GM19238 (cell line): ENCODE data around the gene PEX14.

ENCODE experiments used
- DNase-seq: peaks from one replicate; pipeline ENCODE4 v3.0.0; 2011; ENCODE audit warnings: low spot score; ENCODE audit not compliant: insufficient read length

The PEX14 gene

DNA sequence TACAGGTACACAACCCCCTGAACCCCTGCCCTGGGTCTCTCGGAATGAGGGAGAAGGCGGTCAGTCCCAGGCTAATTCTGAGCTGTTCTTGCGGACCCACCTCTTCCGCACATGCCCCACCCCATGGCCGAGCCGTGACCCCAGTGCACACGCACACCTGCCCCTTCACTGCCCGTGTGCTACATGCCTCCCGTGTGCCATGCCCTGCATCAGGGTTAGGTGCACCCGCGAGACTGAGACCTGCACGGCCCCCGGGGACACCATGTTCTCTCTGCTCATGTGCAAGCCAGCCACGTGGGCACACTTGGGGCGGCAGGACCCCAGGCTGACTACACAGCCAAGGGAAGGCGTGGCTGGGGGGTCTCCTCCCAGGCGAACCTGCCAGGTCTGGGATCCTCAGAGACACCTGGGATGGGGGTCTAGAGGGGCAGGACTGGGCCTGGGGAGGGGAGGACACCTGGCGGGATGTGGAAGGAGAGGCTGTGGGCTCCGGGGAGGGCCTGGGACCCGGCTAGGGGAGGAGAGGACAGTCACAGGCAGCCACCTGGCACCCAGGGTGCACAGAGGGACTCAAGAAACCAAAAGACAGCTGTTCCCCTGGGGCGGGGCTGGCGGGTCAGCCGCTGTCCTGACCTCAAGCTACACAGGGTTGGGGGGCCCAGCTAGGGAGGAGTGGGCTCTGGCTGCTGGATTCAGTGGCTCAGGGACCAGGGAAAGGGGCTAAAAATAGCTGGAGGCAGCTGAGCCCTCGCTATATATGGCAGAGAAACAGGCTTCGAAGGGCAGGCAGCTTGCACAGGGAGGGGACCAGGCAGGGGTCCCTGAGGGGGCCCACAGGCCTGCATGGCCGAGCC lies 188.3 kb downstream of the PEX14 start:
- no peak for DNase-seq

DNA sequence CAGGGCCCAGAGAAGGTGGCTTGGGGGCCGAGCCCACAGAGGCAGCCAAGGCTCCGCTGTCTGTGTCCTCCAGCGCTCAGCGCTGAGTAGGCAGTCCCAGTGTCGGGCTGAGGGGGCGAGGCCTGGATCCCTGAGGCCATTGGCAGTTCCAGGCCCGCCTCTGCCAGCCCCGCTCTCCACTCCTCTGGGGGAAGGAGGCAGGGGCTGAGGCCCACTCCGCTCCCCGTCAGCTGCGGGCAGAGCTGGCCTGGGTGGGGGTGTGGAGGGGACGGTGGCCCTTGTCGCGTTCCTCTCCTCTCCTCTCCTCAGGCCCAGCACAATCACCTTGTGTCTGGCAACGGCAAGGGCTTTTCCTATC lies 188.9 kb downstream of the PEX14 start:
- no peak for DNase-seq

DNA sequence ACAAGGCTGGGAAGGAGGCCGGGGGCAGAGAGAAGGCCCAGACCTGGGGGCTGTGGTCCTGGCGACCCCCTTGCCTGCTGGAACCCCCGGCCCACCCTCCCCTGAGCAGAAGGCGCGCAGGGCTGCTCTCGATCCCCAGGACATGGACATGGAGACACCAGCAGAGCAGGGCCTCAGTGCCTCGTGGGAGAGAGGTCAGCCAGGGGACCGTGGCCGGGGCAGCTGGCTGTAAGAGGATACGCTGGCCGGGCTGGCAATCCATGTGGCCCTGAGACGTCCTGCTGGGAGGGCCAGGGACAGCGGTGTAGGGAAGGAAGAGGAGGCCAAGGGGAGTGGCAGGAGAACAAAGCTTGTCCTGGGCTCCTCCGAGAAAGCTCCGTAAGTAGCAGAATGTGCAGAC lies 189.5 kb downstream of the PEX14 start:
- DNase-seq = no peak

DNA sequence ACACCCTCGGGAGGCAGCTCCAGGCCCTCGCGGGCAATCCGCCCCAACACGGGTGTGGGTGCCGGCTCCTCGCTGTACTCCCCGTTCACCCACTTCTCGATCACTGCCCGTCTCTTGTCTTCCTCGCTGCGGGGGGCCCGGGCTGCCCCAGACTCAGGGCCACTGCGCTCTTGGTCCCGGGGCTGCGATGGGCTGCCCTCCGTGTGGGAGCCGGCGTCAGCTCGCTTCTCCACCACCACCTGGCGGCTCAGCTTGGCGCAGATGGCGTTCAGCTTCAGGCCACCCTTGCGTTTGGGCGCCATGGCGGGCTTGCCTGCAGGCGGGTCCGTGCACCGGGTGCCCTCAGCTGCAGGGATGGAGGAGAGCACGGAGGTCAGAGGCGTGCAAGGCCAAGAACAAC lies 190.5 kb downstream of the PEX14 start:
- DNase-seq = no peak

DNA sequence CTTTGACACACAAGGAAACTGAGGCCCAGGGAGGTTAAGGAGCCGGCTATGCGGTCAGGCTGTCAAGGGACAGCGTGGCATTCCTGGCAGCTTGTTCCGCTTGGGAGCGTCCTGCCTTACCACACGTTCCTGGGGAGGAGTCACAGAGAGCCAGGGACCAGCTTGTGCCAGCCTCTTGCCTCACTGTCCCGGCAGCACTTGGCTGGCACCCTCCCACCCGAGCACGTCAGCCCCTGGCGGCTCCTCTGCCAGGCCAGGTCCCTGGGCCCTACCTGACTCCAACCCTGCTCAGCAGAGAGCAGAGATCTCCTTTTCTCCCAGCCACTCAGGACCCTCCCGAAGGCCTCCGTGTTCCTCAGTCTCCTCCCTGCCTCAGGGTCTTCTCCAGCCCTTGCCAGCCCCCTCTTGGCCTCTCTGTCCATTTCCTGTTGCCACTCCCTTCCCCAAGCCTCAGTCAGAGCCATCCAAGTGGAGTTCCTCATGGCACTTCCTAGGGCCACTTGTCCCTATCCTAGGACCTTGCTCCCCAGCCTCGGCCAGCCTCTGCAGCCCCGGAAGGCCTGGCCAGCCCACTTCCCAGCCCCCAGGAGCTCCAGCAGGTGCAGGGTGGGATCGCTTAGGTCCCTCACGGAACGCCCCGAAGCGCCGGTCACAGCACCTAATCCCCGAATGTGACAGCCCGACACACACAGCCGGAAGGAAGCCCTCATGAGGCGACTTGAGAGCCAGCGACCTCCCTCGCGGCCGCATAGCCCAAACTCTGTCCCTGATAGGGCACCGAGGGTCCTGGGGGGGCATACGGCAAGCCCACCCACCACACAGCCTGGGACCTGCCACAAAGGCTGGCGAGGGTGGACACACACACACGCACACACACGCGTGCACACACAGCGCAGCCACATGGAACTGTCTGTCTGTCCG lies 191.4 kb downstream of the PEX14 start:
- DNase-seq = no peak

DNA sequence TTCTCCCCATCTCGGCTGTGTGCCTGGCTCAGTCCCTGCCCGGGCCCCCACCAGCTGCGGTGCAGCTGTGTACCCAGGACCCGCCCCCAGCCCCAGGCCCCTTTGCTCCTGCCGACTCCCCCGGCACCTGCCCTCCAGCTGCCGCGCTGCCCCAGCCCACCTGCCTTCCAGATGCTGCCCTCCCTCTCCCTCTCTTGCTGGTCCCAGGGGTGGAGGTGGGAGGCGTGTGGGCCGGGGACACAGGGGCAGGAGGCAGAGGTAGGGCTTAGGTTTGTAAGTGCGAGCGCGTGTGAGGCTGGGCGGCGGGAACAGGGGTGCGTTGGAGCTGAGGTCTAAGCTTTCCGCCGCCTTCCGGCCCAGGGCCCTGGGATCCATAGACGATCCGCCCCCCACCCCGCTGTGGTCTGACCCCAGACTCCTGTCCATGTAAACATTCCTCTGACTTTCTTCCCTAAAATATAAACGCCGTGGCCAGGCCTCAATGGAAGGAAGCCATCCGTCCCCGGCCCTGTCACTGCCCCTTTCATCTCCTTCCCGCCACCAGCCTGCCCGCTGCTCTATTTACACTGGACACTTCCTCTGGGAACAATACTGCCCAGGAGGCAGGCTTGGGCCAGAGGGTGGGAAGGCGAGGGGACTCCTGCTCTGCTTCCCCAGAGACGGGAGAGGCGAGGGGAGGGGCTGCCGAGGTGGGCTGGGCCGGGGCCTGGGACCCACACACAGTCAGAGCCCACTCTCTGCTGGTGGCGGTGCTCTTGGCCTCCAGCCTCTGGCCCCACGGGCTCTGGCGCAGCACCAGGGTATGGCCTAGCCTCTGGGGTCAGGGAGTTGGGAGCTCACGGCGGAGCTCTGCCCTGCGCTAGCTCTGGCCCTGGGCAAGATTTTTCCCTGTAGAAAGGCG lies 193.4 kb downstream of the PEX14 start:
- DNase-seq = no peak

DNA sequence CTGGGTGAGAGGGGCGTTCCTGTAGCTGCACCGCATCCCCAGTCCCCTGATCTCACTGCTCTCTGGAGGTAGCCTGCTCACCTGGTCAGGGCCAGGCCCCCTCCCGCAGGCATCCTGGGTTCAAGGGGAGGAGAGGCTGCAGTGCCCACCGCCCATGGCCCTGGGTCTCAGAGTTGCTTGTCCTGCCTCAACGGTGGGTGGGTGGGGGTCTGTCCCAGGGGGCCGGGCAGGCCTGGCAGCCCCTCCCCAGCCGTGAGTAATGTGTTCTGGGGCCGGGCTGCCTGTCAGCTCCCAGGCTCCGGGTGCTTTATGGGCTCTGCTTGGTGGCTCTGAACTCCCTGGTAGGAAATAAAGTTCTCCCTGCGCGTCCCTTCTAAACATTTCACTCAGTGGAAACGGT lies 194.8 kb downstream of the PEX14 start:
- DNase-seq = no peak

DNA sequence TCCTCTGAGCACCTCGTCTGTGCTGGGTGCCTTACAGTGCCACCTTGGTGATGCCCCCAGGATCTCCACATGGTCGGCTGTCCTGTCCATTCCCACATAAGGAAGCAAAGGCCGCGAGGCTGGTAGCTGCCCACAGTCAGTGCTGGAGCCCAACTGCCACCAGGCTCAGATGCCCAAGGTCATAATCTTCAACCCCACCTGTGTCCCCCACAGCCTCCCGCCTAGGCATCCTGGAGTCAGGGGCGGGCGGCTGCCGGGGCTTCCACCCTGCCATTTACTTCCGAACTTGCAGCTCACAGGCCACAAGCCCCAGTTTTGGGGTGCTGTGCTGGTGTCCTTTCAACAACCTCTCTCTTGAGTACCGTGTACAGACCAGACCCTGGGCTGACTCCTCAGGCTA lies 195.4 kb downstream of the PEX14 start:
- DNase-seq = no peak

DNA sequence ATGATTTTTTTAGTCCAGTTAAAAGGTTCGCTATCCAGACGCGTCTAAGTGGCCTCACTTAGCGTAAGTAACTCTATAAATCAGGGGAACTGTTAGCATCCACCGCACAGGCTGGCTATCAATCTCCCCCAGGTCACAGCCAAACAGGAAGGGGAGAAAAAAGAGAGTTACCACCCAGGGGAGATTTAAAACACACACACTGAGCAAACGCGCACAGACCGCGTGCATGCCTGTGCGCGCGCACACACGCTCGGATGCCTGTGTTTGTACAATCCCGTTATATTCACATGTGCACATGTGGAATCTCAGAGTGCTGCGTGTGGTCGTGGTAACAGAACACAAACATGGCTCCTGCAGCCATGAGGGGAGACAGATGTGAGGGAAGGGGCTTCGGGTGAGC lies 196.3 kb downstream of the PEX14 start:
- no peak for DNase-seq

DNA sequence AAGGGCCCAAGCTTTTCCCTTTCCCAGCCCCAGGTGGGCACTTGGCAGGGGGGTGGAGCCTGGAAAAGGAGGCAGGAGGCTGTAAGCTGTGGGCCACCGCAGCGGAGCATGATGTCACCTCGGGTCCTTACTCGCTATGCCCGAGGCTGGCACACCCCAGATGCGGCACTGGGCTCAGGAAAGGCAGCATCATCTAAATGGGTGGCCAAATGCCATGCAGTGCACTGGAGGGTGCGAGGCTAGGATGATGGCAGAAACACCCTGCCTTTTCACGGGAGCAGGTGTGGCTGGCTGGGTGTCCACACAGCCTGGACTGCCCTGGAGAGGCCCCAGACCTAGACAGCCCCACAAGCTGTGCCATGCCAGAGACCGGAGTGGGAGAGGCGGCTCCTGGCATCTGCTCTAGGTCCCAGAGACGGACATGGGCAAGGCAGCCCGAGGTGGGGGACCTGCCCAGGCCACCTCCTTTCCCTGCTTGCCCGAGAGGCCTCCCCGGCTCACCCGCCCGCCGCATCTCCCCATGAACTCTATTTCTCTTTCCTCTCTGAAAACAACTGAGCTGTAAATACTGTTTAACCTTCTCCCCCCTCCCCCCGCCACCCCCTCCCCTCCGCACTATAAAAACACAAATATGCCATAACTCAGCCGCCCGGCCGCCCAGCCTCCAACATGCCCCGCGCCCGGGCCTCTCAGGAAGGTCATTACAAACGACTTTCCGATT lies 197.0 kb downstream of the PEX14 start:
- no peak for DNase-seq

DNA sequence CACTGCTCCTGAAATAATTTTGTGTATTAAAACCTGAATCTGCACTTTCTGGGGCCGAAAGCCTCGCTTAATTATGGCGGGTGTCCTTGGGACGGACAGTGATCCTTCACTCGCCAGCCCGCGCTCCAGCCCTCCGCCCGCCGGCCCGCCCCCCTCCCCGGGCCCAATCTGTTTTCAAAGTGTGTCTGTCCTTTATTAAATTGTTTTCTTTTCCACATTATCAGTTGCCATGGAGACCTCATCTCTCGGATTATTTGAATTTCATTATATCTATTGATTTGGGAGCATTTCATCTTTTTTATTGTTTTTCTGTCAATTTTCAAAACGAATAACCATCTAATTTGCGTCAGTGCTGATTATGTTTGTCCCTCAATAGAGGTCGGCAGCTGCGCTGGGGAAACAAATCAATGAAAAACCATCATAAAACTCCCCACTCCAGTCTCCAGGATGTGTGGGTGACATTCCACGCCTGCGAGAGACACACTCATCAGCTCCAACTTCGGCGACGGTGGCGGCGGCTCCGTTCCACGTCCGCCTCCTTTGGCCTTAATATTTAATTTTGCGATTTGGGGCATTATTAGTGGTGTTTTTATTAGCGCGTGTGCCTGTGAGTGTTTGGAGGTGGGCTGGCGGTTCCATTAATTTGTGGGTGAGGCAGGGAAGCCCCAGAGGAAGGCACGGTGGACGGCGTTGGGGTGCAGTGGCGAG lies 197.7 kb downstream of the PEX14 start:
- no peak for DNase-seq

DNA sequence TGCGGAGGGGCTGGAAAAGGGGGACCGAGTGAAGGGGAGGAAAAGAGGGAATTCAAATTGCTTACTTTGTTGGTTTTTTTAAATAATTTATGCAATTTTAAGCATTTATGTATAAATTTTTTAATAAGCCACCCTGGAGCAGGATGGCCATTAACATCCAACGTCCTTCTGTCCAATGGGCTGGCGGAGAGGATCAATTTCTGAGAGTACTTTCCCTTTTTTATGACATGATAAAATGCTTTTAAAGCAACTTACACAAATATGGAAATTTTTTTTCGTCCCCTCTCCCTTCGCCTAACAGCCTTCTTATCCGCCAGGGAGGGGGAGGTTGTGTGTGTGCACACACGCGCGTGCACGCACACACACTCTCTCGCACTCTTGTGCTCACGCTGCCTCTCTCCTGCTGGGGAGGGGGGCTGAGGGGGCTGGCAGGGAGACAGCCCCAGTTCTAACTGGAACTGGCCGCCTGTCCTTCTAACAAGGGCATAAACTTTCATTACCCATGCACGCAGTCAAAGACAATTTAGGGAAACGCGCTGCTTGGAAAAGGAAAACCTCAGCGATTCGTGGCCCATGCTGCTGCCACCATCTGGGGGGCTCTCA lies 198.5 kb downstream of the PEX14 start:
- DNase-seq = no peak

DNA sequence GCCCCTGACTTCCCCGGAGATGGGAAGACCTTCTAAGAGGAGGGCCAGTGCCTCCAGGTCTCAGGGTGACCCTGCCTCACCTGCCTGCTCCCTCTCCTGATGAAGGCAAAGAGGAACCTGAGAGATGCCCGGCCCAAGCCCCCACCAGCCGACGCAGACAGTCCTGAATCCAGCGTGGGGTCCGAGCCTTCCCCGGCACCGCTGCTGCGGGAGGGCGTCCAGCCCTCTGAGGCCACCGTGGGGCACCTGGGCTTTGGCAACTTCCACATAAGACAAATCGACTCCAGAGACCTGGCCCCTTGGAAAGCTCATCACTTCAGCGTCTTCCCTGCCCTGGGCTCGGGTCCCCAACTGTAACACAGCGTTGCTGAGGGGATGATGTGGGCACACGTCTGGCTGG lies 199.5 kb downstream of the PEX14 start:
- DNase-seq = no peak

DNA sequence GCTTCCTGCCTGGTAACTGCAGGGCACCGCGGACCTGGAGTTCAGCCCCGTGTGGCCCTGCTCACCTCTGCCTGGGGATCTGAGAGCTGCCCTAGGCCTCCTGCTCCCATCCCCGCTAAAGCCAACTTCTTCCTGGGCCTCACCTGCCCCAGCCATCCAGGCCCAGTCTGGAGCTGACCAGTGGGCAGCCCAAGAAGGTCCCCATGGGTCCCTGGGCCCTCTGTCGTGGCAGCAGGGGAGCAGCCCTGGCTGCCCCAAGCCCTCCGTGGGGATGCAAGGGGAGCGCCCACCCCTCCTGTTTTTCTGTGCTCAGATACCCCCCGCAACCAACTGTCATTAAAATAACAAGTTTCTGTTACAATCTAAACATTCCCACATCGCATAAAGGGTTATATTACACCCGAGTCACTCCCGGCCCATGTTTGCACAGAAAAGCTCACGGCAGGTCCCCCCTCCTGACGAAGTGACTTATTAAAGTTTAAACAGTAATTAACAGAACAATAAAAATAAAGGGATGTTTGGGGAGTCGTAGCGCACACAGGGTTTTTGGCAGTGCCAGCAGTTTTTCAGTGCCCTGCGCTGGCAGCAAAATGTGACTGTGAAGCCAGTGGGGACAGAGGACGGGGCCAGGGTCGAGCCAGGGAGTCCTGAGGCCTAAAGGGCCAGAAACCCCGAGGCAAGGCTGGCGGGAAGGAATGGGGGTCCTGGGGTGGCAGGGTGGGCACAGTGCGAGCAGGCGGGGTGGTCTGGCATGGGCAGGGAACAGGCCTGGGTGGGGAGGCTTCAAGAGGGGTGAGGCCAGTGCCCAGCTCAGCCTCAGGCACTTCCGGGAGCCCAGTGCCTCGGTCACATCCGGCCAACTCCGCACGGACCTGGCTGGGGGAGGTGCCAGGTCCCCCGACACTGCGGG lies 200.2 kb downstream of the PEX14 start:
- no peak for DNase-seq

DNA sequence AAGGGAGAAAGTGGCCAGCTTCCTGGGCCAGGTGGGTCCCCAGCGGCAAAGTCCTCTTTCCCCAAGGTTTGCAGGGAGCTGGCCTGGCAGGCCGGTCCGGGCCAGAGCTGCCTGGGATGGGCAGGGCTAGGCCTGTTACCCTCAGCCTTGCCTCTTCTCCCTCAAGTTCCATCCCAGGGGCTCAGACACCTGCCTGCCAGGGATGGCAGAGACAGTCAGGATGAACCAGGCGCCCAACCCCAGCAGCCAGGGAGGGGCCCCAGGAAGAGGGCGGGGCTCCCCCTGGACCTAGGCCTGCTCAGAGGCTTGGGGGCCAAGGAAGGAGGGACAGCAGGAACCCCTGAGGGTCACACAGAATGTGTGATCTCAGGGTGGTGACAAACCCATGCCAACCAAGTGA lies 201.1 kb downstream of the PEX14 start:
- DNase-seq = no peak

DNA sequence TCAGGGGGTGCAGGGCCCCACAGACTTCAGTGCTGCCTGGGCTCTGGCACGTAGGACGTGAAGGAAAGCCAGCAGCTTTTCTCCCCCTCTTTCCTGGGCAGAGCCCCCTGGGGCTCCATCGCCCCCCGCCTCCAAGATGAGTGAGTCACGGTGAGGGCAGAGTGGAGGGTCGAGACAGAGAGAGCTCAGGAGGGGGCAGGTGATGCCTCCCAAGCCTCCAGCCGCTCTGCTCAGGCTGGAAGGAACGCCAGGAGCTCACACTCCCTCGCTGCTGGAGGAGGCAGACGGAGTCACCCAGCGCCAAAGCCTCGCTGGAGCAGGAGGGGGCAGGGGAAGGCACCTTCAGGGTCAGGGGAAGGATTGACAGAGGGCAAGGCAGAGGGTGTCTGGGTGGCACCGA lies 202.2 kb downstream of the PEX14 start:
- DNase-seq = no peak

DNA sequence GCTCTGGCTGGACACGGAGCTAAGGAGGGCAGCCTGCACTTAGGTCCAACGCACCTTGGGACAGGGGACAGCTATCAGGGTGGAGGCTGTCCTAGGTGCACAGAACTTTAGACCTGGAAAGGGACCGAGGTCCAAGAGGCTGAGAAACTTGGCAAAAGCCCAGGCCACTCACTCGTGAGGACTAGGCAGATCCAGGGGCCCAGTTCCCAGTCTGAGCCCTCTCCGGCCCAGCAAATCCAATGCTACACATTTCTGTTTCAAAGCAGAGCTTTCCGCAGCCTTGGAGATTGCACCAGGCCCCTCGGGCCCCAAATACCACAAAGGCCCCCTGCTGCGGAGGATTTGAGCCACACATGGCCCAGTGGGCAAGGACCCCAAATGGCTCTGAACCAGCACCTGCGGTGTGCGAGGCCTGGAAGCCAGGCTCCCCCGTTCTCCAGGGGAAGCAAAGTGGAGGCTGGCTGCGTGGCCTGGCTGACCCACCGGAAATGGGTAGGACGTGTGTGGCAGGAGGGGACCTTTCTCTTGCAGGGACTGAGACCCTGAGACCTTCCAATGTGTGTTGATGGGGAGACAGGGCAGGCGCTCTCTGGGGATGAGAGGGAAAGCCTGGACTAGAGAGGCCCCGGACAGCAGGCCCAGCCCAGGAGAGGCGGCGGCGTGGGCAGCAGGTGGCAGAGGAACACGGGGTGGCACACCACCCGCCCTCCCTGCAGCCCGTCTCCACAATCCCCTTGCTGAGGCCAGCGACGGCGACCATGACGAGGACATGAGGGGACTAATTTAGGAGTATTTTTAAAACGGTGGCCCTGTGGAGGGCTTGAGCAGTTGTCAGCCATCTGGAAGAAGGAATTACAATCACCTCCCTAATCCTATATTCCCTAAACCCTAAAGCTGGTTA lies 203.0 kb downstream of the PEX14 start:
- no peak for DNase-seq

DNA sequence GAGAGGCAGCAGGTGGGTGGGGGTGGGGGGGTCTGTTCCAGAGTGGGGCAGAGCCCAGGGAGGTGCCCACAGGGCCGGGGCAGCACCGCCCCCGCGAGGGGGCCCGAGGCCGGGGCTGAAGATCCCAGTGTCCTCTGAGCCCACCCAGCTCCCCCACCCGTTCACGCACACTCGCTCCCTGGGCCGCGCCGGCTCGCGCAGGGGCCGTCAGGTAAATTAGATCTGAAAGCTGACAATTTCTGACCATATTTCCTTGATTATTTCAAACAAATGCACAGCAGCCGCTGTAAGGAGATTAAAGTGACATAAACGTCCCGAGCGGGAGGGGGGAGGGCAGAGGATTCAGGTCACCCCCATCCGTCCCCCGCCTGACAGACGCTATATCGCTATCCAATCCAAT lies 203.7 kb downstream of the PEX14 start:
- DNase-seq = no peak
